ENCODE measurements around the gene DPP6.

GRCh38 chr7:154914996-154915380 lies 862.8 kb downstream of the DPP6 start:
- TF ChIP-seq CTCF (IDR thresholded peaks at IDR 0.05) (no peak), POLR2AphosphoS5 (IDR thresholded peaks at IDR 0.05; ENCODE audit: low read depth, low read length) (no peak), TCF7L2 (IDR thresholded peaks at IDR 0.05; ENCODE audit: low read depth, low read length) (no peak)

Measured in Panc1 (cell line).